Measurements from ENCODE around the gene PRR5L. TPM values are rescaled to one million over a fixed set of nuclear protein-coding genes. Genes with fewer than 3 reads are reported as not detected.

Gene PRR5L
- total and polyA plus RNA-seq, 9 of the 15 experiments (the other 6 are each of a cell fraction or from before 2014, with no cell fraction given): 0.11 to 0.60 (median 0.36) TPM; not detected in 2

GRCh38 chr11:36452236-36452940, 156.3 kb downstream of the PRR5L start:
- Histone ChIP-seq H3K4me3 (no peak overlapping the region), H3K4me1 (replicated peaks in 1 of 2; ENCODE audit: control insufficient read depth in 2 of 2, insufficient read depth in 2 of 2, low read length in 2 of 2) (peaks cover 6 to 13% of the 10 kb centered on the region in 2 experiments; a peak in 3 of 5 replicates), H3K27ac (ENCODE audit: extremely low read depth, low read depth, low read length) (no peak overlapping the region), H3K36me3 (ENCODE audit: control insufficient read depth, insufficient read depth, low read length) (no peaks in the 10 kb centered on the region), H3K9ac (ENCODE audit: insufficient read depth in 1 of 2, low read depth in 2 of 2, low read length in 2 of 2) (0 out of 4 replicates have a peak overlapping the region, but pooled peaks of 1 of the 2 experiments have one; percentile 53), H3K9me1 (ENCODE audit: control insufficient read depth, insufficient read depth, low read length) (no peaks in the 10 kb centered on the region), H3K27me3 (ENCODE audit: control insufficient read depth in 2 of 2, insufficient read depth in 2 of 2, low read length in 2 of 2) (peaks cover 4 to 35% of the 10 kb centered on the region in 2 experiments; a peak in 4 of 5 replicates), H4K20me1 (replicated peaks; ENCODE audit: control insufficient read depth, insufficient read depth, low read length) (no peaks in the 10 kb centered on the region), H2AFZ (ENCODE audit: low read depth, low read length) (no peak overlapping the region), H3K4me2 (ENCODE audit: insufficient read depth, low read length) (no peak overlapping the region), H3K9me3 (replicated peaks; ENCODE audit: control insufficient read depth, insufficient read depth, low read depth, low read length) (no peaks in the 10 kb centered on the region), H3K79me2 (ENCODE audit: control insufficient read depth, insufficient read depth, low read length) (no peaks in the 10 kb centered on the region)
- FAIRE-seq (no peak), DNase-seq (ENCODE audit: extremely low read depth in 1 of 4, low spot score in 3 of 4) (no peak), ATAC-seq (no peak)
- WGBS (ENCODE audit: insufficient coverage, low coverage, missing lambda C conversion rate): 14% methylated on average over 3 of the region's 5 CpGs
- no TSS peak for BruUV-seq (replicated peaks)
- no peak for TF ChIP-seq KLF13 (tag; IDR thresholded peaks at IDR 0.05; ENCODE audit: borderline replicate concordance, low read depth)
- TF ChIP-seq ZNF263 (CRISPR knock-in tag; IDR thresholded peaks at IDR 0.05; ENCODE audit: borderline replicate concordance): 0 out of 2 replicates have a peak, but pooled peaks have one; percentile 29
- CTCF ChIA-PET (ENCODE audit: low intra/inter-chr PET ratio): interaction anchor here (0.6 kb wide), 1 partner anchor 16 kb away, joined by 3 read pairs; no protein-coding TSS in a partner anchor
- intact Hi-C loops (cut with micrococcal nuclease): no loop called here
- in situ Hi-C loops (cut with MboI): no loop called here
- POLR2A ChIA-PET: no interaction called here

- no peak for ATAC-seq
- TF ChIP-seq DLX4 (CRISPR knock-in tag; IDR thresholded peaks at IDR 0.05) (no peak), ZNF518B (CRISPR knock-in tag; IDR thresholded peaks at IDR 0.05) (no peak), FOXA3 (CRISPR knock-in tag; conservative IDR thresholded peaks at IDR 0.05 in 1 of 2, IDR thresholded peaks at IDR 0.05 in 1 of 2) (peak in 1 of 2 experiments; percentile 80; a peak in 2 of 4 replicates), ZNF445 (CRISPR knock-in tag; IDR thresholded peaks at IDR 0.05; ENCODE audit: low read depth) (no peak)
Measured at GRCh38 chr11:36452961-36453360, 156.9 kb downstream of the PRR5L start.

More at GRCh38 chr11:36452961-36453360, 156.9 kb downstream of the PRR5L start:
- in situ Hi-C loops (cut with MboI): no loop called here
- POLR2A ChIA-PET: no interaction called here
- WGBS (ENCODE audit: insufficient coverage, low coverage, missing lambda C conversion rate): 0% methylated on average over 1 of the region's 1 CpG
- Histone ChIP-seq H3K27ac (ENCODE audit: extremely low read depth, low read depth, low read length) (no peak overlapping the region), H3K79me2 (ENCODE audit: control insufficient read depth, insufficient read depth, low read length) (no peaks in the 10 kb centered on the region), H3K4me3 (no peak overlapping the region), H3K27me3 (ENCODE audit: control insufficient read depth in 2 of 2, insufficient read depth in 2 of 2, low read length in 2 of 2) (peaks cover 4 to 33% of the 10 kb centered on the region in 2 experiments; a peak in 4 of 5 replicates), H3K4me2 (ENCODE audit: insufficient read depth, low read length) (no peak overlapping the region), H3K9me3 (replicated peaks; ENCODE audit: control insufficient read depth, insufficient read depth, low read depth, low read length) (no peaks in the 10 kb centered on the region), H3K4me1 (replicated peaks in 1 of 2; ENCODE audit: control insufficient read depth in 2 of 2, insufficient read depth in 2 of 2, low read length in 2 of 2) (peaks cover 6 to 13% of the 10 kb centered on the region in 2 experiments; a peak in 3 of 5 replicates), H3K9me1 (ENCODE audit: control insufficient read depth, insufficient read depth, low read length) (no peaks in the 10 kb centered on the region), H3K36me3 (ENCODE audit: control insufficient read depth, insufficient read depth, low read length) (no peaks in the 10 kb centered on the region), H2AFZ (ENCODE audit: low read depth, low read length) (no peak overlapping the region), H4K20me1 (replicated peaks; ENCODE audit: control insufficient read depth, insufficient read depth, low read length) (no peaks in the 10 kb centered on the region), H3K9ac (ENCODE audit: insufficient read depth in 1 of 2, low read depth in 2 of 2, low read length in 2 of 2) (no peak overlapping the region)
- FAIRE-seq (no peak), DNase-seq (ENCODE audit: extremely low read depth in 1 of 4, low spot score in 3 of 4) (no peak)
- intact Hi-C loops (cut with micrococcal nuclease): no loop called here
- CTCF ChIA-PET (ENCODE audit: low intra/inter-chr PET ratio): no interaction called here
- no TSS peak for BruUV-seq (replicated peaks)

Data from K562 (cell line).